LNCAP (cell line): Measurements from ENCODE around the gene TUNAR.

Experiments used
- CTCF ChIP-seq: fragments of 450-650 bp; IDR thresholded peaks from 2 replicates; pipeline ENCODE4 v1.5.1; 2017; ENCODE audit warnings: mild to moderate bottlenecking

The TUNAR gene

GRCh38 chr14:95872777-95873176 lies 3.9 kb upstream of the TUNAR start:
- TF ChIP-seq CTCF = no peak

DNA sequence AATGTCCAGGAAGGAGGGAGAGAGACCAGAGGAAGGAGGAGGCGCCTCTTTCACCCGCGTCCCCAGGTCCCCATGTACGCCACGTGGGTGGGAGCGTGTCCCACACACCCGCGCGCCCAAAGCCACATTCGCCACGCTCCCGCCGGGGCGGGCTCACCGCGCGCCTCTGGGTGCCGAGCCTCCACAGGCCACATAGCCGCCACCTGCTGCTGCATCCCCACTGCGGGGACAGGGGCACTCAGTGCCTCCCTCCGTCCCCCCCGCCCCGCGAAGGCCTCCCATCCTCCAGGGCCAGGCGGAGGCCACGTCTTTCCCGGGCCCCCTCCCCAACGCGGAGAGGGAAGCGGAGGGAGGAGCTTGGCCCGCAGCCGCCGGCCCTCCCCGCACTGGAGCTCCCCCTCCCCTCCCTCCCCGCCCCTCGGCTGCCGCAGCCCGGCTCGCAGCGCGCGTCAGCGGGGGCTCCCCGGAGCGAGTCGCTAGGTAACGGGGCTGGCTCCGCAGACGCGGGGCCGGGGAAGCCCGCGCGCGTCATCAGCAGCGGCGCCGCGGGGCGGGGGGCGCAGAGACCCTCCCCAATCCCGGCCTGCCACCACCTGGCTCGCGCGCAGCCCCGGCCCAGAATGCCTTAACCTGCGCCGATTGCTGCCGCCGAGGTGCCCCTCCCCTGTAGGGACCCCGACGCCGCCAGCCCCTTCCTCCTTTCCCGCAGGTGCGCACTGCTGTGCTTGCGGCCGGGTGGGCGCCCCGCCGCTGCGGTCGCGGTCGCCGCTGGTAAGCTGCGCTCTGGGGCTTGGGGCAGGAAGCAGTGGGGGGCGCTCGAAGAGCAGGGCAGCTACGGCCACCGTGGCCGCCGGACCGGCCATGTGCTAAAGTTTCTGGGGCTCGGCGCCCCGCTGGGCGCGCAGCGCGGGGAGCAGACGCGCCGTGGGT lies 536 bp upstream of the TUNAR start:
- TF ChIP-seq CTCF = no peak

DNA sequence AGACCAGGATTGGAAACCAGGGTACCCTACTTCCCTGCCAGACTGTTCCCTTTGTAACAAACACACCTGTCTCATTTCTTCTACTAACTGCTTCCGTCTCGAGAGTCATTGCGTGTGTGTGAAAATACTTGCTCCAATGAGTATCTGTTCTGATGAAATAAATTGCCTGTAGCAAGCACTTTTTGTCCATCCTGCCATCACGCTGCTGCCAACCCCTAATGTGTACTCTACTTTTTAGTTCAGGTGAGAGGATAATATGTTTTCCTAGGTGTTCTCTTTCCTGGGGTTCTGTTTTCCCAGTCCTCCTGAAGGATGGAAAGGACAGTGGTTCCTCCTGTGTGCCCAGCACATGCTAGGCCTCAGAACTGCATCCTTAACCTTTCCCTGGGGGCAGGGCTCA lies 1.0 kb downstream of the TUNAR start:
- TF ChIP-seq CTCF = no peak

DNA sequence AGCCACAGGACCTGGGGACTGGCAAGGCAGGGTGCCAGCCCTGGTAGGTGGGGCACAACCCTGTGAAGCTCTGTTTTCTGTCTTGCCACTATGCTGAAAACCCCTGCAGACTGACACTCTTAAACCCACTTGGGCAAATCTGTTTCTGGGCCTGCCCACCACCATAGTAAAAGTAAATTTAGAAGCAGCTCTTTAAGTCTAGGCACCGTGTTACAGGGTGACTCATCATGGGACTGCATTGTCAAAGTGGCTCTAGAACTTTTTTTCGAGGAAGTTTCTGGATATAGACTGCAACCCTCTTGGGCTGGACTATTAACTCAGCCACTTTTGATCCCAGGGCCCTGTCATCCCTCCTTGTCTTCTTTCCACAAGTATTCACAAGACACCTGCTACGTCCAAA lies 7.7 kb downstream of the TUNAR start:
- TF ChIP-seq CTCF = no peak

- TF ChIP-seq CTCF = no peak
These were observed 8.6 kb downstream of the TUNAR start for GRCh38 chr14:95885278-95885677.

- no peak for TF ChIP-seq CTCF
These were observed 9.2 kb downstream of the TUNAR start for GRCh38 chr14:95885866-95886265.

DNA sequence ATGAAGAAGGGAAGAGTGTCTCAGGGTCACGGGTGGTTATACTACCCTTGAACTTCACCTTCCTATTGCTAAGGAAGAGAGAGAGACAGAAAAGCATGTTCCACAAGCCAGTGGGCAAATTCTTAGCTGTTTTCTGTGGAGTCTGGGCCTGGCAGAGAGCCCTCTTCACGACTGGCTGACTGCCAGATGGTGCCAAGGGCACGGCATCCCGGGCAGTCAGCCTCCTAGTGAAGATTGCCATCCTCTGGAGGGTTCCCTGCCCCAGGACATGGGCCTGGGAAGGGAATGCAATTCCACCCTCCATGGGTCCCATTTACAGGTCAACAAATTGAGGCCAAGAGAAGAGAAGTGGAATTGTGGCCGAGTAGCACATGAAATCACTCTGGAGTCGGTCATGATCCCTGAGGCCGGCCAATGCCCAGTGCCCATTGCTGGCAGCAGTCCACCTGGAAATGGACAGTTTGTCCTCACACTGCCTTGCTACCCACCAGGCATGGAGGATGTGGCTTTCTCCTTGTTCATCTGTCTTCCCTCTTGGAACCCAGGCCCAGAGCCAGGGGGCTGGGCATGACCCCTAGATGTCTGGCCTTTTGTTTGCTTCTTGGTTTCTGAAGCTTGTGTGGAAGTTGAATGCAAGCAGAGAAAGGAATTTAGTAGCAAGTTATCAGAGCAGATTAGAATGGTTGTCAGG lies 9.9 kb downstream of the TUNAR start:
- no peak for TF ChIP-seq CTCF
